H1 (cell line): ENCODE data around the gene SEPTIN5. TPM values are rescaled to one million over a fixed set of nuclear protein-coding genes. Genes with fewer than 3 reads are reported as not detected.

Source experiments
- CTCF ChIA-PET: fragments of 300-600 bp; sonication (Branson Sonifier 250); formaldehyde crosslinking; loops from one replicate; lab custom pipeline; 2021; ENCODE audit not compliant: partially characterized antibody; lab: Charles Lee
- POLR2A ChIA-PET: fragments of 300-600 bp; sonication (Branson Sonifier 250); formaldehyde crosslinking; loops from one replicate; lab custom pipeline; 2021; ENCODE audit warnings: inconsistent platforms; ENCODE audit not compliant: partially characterized antibody; lab: Charles Lee
- DNase-seq, 2 experiments: peaks; one replicate each; pipeline versions ENCODE4 v3.0.0 to v3.0.0-alpha.2; 2010 to 2022; ENCODE audit warnings: low spot score in 2 of 2, low read depth in 1 of 2, mixed read lengths in 1 of 2
- FAIRE-seq: peaks from 2 replicates; lab custom pipeline; 2011; peaks lifted over from hg19 to GRCh38; lab: Jason Lieb, UNC
- H2AFZ ChIP-seq: 2 replicates; pipeline ENCODE4 v1.8.1; 2012; ENCODE audit warnings: low read length, inconsistent platforms
- H2AK5ac ChIP-seq: 2 replicates; pipeline ENCODE4 v1.6.1; 2013; ENCODE audit warnings: low read depth, low read length
- H2BK120ac ChIP-seq: replicated peaks from 2 replicates; pipeline ENCODE3; 2013; ENCODE audit warnings: low read depth, low read length, inconsistent platforms
- H2BK12ac ChIP-seq: 2 replicates; pipeline ENCODE4 v1.6.1; 2013; ENCODE audit warnings: low read depth, low read length
- H2BK15ac ChIP-seq: 2 replicates; pipeline ENCODE4 v1.6.1; 2013; ENCODE audit warnings: low read length
- H2BK20ac ChIP-seq: 2 replicates; pipeline ENCODE4 v1.6.1; 2013; ENCODE audit warnings: low read length
- H2BK5ac ChIP-seq: 2 replicates; pipeline ENCODE4 v1.6.1; 2013; ENCODE audit warnings: low read depth, low read length
- H3K14ac ChIP-seq: 2 replicates; pipeline ENCODE4 v1.6.1; 2013; ENCODE audit warnings: inconsistent platforms; ENCODE audit not compliant: insufficient read length
- H3K18ac ChIP-seq: 2 replicates; pipeline ENCODE4 v1.6.1; 2013; ENCODE audit warnings: low read length; ENCODE audit errors: extremely low read depth
- H3K23ac ChIP-seq: 2 replicates; pipeline ENCODE4 v1.6.1; 2013; ENCODE audit warnings: inconsistent platforms; ENCODE audit not compliant: insufficient read length
- H3K23me2 ChIP-seq: 2 replicates; pipeline ENCODE4 v1.6.1; 2013; ENCODE audit warnings: low read depth, low read length
- H3K27ac ChIP-seq: 2 replicates; pipeline ENCODE4 v1.6.1; 2011; ENCODE audit warnings: low read depth, low read length, inconsistent platforms
- H3K27me3 ChIP-seq, 4 experiments: replicated peaks in 1 of 4; 1 replicate in 1 of 4; 2 replicates in 3 of 4; pipeline versions ENCODE4 v1.6.1 to v1.8.1; 2011 to 2013; ENCODE audit warnings: low read length in 3 of 4, mild to moderate bottlenecking in 3 of 4, inconsistent platforms in 2 of 4, mixed read lengths in 2 of 4, moderate library complexity in 1 of 4; ENCODE audit not compliant: control insufficient read depth in 3 of 4, insufficient read depth in 3 of 4; ENCODE audit errors: extremely low read depth in 1 of 4
- H3K36me3 ChIP-seq, 4 experiments: 2 replicates each; pipeline versions ENCODE4 v1.6.1 to v1.8.1; 2011 to 2013; ENCODE audit warnings: mild to moderate bottlenecking in 4 of 4, low read length in 3 of 4, moderate library complexity in 2 of 4, control low read depth in 1 of 4, inconsistent platforms in 1 of 4; ENCODE audit not compliant: insufficient read depth in 4 of 4, control insufficient read depth in 2 of 4
- H3K4ac ChIP-seq: replicated peaks from 2 replicates; pipeline ENCODE3; 2013; ENCODE audit warnings: low read length, low read depth, mixed read lengths, inconsistent platforms; ENCODE audit not compliant: insufficient read length
- H3K4me1 ChIP-seq, 4 experiments: replicated peaks in 1 of 4; 1 replicate in 1 of 4; 2 replicates in 3 of 4; pipeline versions ENCODE4 v1.6.1 to v1.8.1; 2011 to 2013; ENCODE audit warnings: low read length in 3 of 4, inconsistent platforms in 2 of 4, mixed read lengths in 1 of 4; ENCODE audit not compliant: insufficient read depth in 4 of 4, control insufficient read depth in 3 of 4
- H3K4me2 ChIP-seq, 2 experiments: 2 replicates each; pipeline versions ENCODE4 v1.6.1 to v1.8.1; 2011 to 2013; ENCODE audit warnings: low read depth in 2 of 2, low read length in 2 of 2, control low read depth in 1 of 2, inconsistent platforms in 1 of 2, mild to moderate bottlenecking in 1 of 2; ENCODE audit not compliant: insufficient read depth in 1 of 2
- H3K4me3 ChIP-seq, 4 experiments: fragments of 200-600, 300-600 bp in 1 of 4; sonication (generic), shearing (Covaris generic), sonication (Bioruptor Twin) in 1 of 4; 2 replicates each; pipeline versions ENCODE4 v1.5.1 to v1.8.1; 2011 to 2016; ENCODE audit warnings: low read length in 4 of 4, low read depth in 3 of 4, control low read depth in 2 of 4, inconsistent platforms in 2 of 4, mild to moderate bottlenecking in 2 of 4, mixed read lengths in 1 of 4, moderate library complexity in 1 of 4; ENCODE audit not compliant: insufficient read depth in 2 of 4; ENCODE audit errors: extremely low read depth in 1 of 4
- H3K56ac ChIP-seq: replicated peaks from 2 replicates; pipeline ENCODE3; 2013; ENCODE audit warnings: low read depth, mild to moderate bottlenecking, mixed read lengths, low read length, inconsistent platforms; ENCODE audit not compliant: insufficient read length
- H3K79me1 ChIP-seq: 2 replicates; pipeline ENCODE4 v1.6.1; 2013; ENCODE audit warnings: low read depth, low read length, control low read depth
- H3K79me2 ChIP-seq, 2 experiments: 2 replicates each; pipeline versions ENCODE4 v1.6.1 to v1.8.1; 2012 to 2013; ENCODE audit warnings: low read length in 2 of 2, mild to moderate bottlenecking in 2 of 2, inconsistent platforms in 1 of 2; ENCODE audit not compliant: insufficient read depth in 2 of 2, control insufficient read depth in 1 of 2
- H3K9ac ChIP-seq, 4 experiments: replicated peaks in 1 of 4; 1 replicate in 1 of 4; 2 replicates in 3 of 4; pipeline versions ENCODE4 v1.6.1 to v1.8.1; 2011 to 2013; ENCODE audit warnings: low read depth in 3 of 4, low read length in 3 of 4, control low read depth in 2 of 4, mild to moderate bottlenecking in 2 of 4, moderate library complexity in 2 of 4, inconsistent platforms in 1 of 4; ENCODE audit errors: extremely low read depth in 1 of 4
- H3K9me3 ChIP-seq, 2 experiments: 2 replicates each; pipeline versions ENCODE4 v1.6.1 to v1.8.1; 2012 to 2013; ENCODE audit warnings: mild to moderate bottlenecking in 2 of 2, moderate library complexity in 2 of 2, control low read depth in 1 of 2, inconsistent platforms in 1 of 2, low read depth in 1 of 2, low read length in 1 of 2, mixed read lengths in 1 of 2; ENCODE audit not compliant: insufficient read depth in 2 of 2
- H4K20me1 ChIP-seq, 2 experiments: replicated peaks in 1 of 2; 2 replicates each; pipeline versions ENCODE3 to v1.8.1; 2011 to 2013; ENCODE audit warnings: inconsistent platforms in 2 of 2, low read length in 2 of 2, mild to moderate bottlenecking in 1 of 2; ENCODE audit not compliant: insufficient read depth in 2 of 2, control insufficient read depth in 1 of 2
- H4K5ac ChIP-seq: 2 replicates; pipeline ENCODE4 v1.6.1; 2013; ENCODE audit warnings: low read length, low read depth, mixed read lengths, inconsistent platforms; ENCODE audit not compliant: insufficient read length
- H4K8ac ChIP-seq: 2 replicates; pipeline ENCODE4 v1.8.0; 2013; ENCODE audit warnings: mild to moderate bottlenecking, moderate library complexity, low read length, inconsistent platforms; ENCODE audit not compliant: insufficient read depth; ENCODE audit errors: extremely low read depth
- H4K91ac ChIP-seq: replicated peaks from 2 replicates; pipeline ENCODE3; 2013; ENCODE audit warnings: low read length, mixed read lengths, inconsistent platforms; ENCODE audit not compliant: insufficient read length
- ATF2 ChIP-seq: IDR thresholded peaks from 2 replicates; pipeline ENCODE4 v1.6.1; 2012; ENCODE audit warnings: low read length, inconsistent platforms
- ATF3 ChIP-seq: IDR thresholded peaks from 2 replicates; pipeline ENCODE4 v1.6.1; 2011; ENCODE audit warnings: low read depth, mild to moderate bottlenecking, low read length; ENCODE audit not compliant: insufficient read depth
- BCL11A ChIP-seq, 2 experiments: IDR thresholded peaks; one replicate each; pipeline ENCODE4 v1.6.1; 2011; ENCODE audit warnings: low read depth in 2 of 2, low read length in 2 of 2, mild to moderate bottlenecking in 2 of 2
- CREB1 ChIP-seq: IDR thresholded peaks from 2 replicates; pipeline ENCODE4 v1.6.1; 2012; ENCODE audit warnings: inconsistent platforms
- GTF2F1 ChIP-seq: IDR thresholded peaks from 2 replicates; pipeline ENCODE4 v1.6.1; 2012; ENCODE audit warnings: low read depth, low read length, improper control_type of control experiment, borderline replicate concordance
- NANOG ChIP-seq: IDR thresholded peaks from 2 replicates; pipeline ENCODE4 v1.6.1; 2011; ENCODE audit warnings: low read length, low read depth, mild to moderate bottlenecking, inconsistent platforms; ENCODE audit not compliant: insufficient read depth, poor library complexity, severe bottlenecking
- POU5F1 ChIP-seq: IDR thresholded peaks from 2 replicates; pipeline ENCODE4 v1.6.1; 2011; ENCODE audit warnings: low read depth, mild to moderate bottlenecking, low read length, moderate library complexity
- SIRT6 ChIP-seq: IDR thresholded peaks from one replicate; pipeline ENCODE4 v1.7.1; 2012; ENCODE audit warnings: low read length, inconsistent platforms
- SUZ12 ChIP-seq: fragments of 200-600 bp; sonication (generic); IDR thresholded peaks from 2 replicates; pipeline ENCODE4 v1.6.1; 2012; ENCODE audit warnings: mild to moderate bottlenecking, inconsistent platforms, low read length, moderate library complexity, mixed read lengths
- USF2 ChIP-seq: IDR thresholded peaks from 2 replicates; pipeline ENCODE4 v1.6.1; 2011; ENCODE audit warnings: low read length, improper control_type of control experiment
- WGBS, 2 experiments: shearing (Covaris generic) in 1 of 2; methylation state at CpG; one replicate each; pipeline versions ENCODE4 v1.1.6 to v1.1.7; 2013 to 2015; ENCODE audit warnings: low lambda C conversion rate in 2 of 2, mixed read lengths in 2 of 2, inconsistent platforms in 1 of 2, low coverage in 1 of 2, missing lambda C conversion rate in 1 of 2; ENCODE audit not compliant: insufficient replicate concordance in 2 of 2, insufficient coverage in 1 of 2, insufficient read length in 1 of 2; ENCODE audit errors: extremely low coverage in 1 of 2, missing lambda C conversion rate in 1 of 2; 5-methylcytosine and 5-hydroxymethylcytosine counted together
- polyA plus RNA-seq, 7 experiments: library from polyadenylated mRNA; depleted of rRNA in 3 of 7; stranded (reverse) in 5 of 7; unstranded in 2 of 7; fragments of >200 nt in 5 of 7; fragments of 200-250 nt in 2 of 7; gene quantifications; 1 replicate in 5 of 7; 2 replicates in 1 of 7; 4 replicates in 1 of 7; pipeline versions ENCODE4 v1.2.1 to v1.2.3, GENCODE V29; 2011 to 2013; ENCODE audit warnings: missing spikeins in 2 of 7, mixed read lengths in 2 of 7
- total RNA-seq: library from RNA; stranded (reverse); fragmentation: NEBNext Ultra II Directional; extraction: Animal tissue kit (Norgen Biotek cat#: 25700); gene quantifications from 2 replicates; pipeline ENCODE4 v1.2.1, GENCODE V29; 2021

SEPTIN5 gene
- total and polyA plus RNA-seq, 2 of the 8 experiments (the other 6 are each of a cell fraction or from before 2014, with no cell fraction given): 6.0 to 8.6 TPM

GRCh38 chr22:19675428-19675827 lies 38.9 kb upstream of the SEPTIN5 start:
- H3K27me3 ChIP-seq: no peaks in the 10 kb centered on the region; a peak in 2 of 7 replicates
- no peaks in the 10 kb centered on the region for H3K23me2 ChIP-seq
- WGBS, 2 experiments: 92% methylated on average over 7 of the region's 7 CpGs; no CpG with 5 or more reads in 1 of the 2 experiments
- no peak for FAIRE-seq
- H3K9me3 ChIP-seq: peaks cover 0 to 2% of the 10 kb centered on the region in 2 experiments; a peak in 1 of 4 replicates
- H3K14ac ChIP-seq: no peak overlapping the region
- no peak overlapping the region for H3K23ac ChIP-seq
- H3K79me2 ChIP-seq: no peaks in the 10 kb centered on the region
- no peak overlapping the region for H2BK120ac ChIP-seq
- H3K18ac ChIP-seq: no peak overlapping the region
- H2BK12ac ChIP-seq: no peak overlapping the region
- no peak overlapping the region for H3K4ac ChIP-seq
- no peak overlapping the region for H3K4me3 ChIP-seq
- H3K9ac ChIP-seq: no peak overlapping the region
- H2BK15ac ChIP-seq: no peak overlapping the region
- CTCF ChIA-PET: interaction anchor here (0.9 to 8.2 kb wide), 5 partner anchors 14 to 97 kb away, joined by 3 to 76 read pairs (median 9); no protein-coding TSS in a partner anchor
- no peaks in the 10 kb centered on the region for H3K36me3 ChIP-seq
- no peak for DNase-seq
- H4K20me1 ChIP-seq: no peaks in the 10 kb centered on the region
- no peak overlapping the region for H3K27ac ChIP-seq
- H2BK5ac ChIP-seq: no peak overlapping the region
- no peak overlapping the region for H3K56ac ChIP-seq
- H4K91ac ChIP-seq: no peak overlapping the region
- H3K79me1 ChIP-seq: no peaks in the 10 kb centered on the region
- no peak overlapping the region for H2AK5ac ChIP-seq
- POLR2A ChIA-PET: no interaction called here
- H2BK20ac ChIP-seq: no peak overlapping the region
- H3K4me2 ChIP-seq: no peak overlapping the region
- H3K4me1 ChIP-seq: peaks cover 0 to 3% (median 0%) of the 10 kb centered on the region in 4 experiments; a peak in 3 of 7 replicates
- no peak overlapping the region for H4K5ac ChIP-seq
- H2AFZ ChIP-seq: no peak overlapping the region
- H4K8ac ChIP-seq: no peak overlapping the region
- TF ChIP-seq SIRT6 (no peak), ATF2 (no peak), ATF3 (no peak), NANOG (no peak), GTF2F1 (no peak), POU5F1 (no peak), USF2 (no peak), SUZ12 (no peak), BCL11A (IDR thresholded peaks at IDR 0.05; ENCODE audit: low read depth in 2 of 2, low read length in 2 of 2) (no peak), CREB1 (no peak)
